ENCODE data around the gene MRAS.

- TF ChIP-seq CTCF (IDR thresholded peaks at IDR 0.05) (no peak), EP300 (IDR thresholded peaks at IDR 0.05) (no peak), POLR2A (IDR thresholded peaks at IDR 0.05) (no peak)
Observed at GRCh38 chr3:138440121-138440521, 91.7 kb downstream of the MRAS start.

All from gastroesophageal sphincter (tissue), 3 donors.